Prostate gland (tissue), 2 donors: ENCODE data around the gene IL12RB2. TPM values are rescaled to one million over a fixed set of nuclear protein-coding genes. Genes with fewer than 3 reads are reported as not detected.

ENCODE experiments used
- DNase-seq: peaks from one replicate; pipeline ENCODE4 v3.0.0-alpha.2; 2019; ENCODE audit warnings: low spot score
- H3K27ac ChIP-seq, 2 donors: fragments of 200-600 bp; sonication (generic); 2 replicates each; pipeline ENCODE4 v1.5.1; 2017 to 2019
- H3K27me3 ChIP-seq: fragments of 200-600 bp; sonication (generic); replicated peaks from 2 replicates; pipeline ENCODE4 v1.5.1; 2019; ENCODE audit not compliant: insufficient read depth
- H3K36me3 ChIP-seq, 2 donors: fragments of 200-600 bp; sonication (generic); 1 replicate in 1 of 2; 2 replicates in 1 of 2; pipeline versions ENCODE4 v1.5.1 to v1.8.1; 2017 to 2019
- H3K4me1 ChIP-seq: fragments of 200-600 bp; sonication (generic); replicated peaks from 2 replicates; pipeline ENCODE4 v1.5.1; 2019
- H3K4me3 ChIP-seq, 2 donors: fragments of 200-600 bp; sonication (generic); 2 replicates each; pipeline ENCODE4 v1.5.1; 2017 to 2019
- H3K9me3 ChIP-seq: fragments of 200-600 bp; sonication (generic); 2 replicates; pipeline ENCODE4 v1.5.1; 2017
- POLR2A ChIP-seq: fragments of 450-650 bp; IDR thresholded peaks from one replicate; pipeline ENCODE4 v1.6.1; 2016; ENCODE audit warnings: antibody characterized with exemption, mild to moderate bottlenecking
- POLR2AphosphoS5 ChIP-seq: sonication (generic); formaldehyde crosslinking; IDR thresholded peaks from one replicate; pipeline ENCODE4 v1.6.1; 2017; ENCODE audit warnings: antibody characterized with exemption
- WGBS: methylation state at CpG from one replicate; pipeline ENCODE4 v1.1.5; 2018; 5-methylcytosine and 5-hydroxymethylcytosine counted together
- intact Hi-C: fragments of 100-400 bp; cut with DNase I; formaldehyde crosslinking; loops from one replicate; pipeline ENCODE4 v1.14.2; 2022
- total RNA-seq, 2 donors: library from RNA; depleted of rRNA; stranded (reverse); fragments of >200 nt; gene quantifications; one replicate each; pipeline ENCODE4 v1.1.0, GENCODE V29; 2016
- TF ChIP-seq, protein P1 (sequence below), 4 experiments: fragments of 200-600 bp in 2 of 4; fragments of 450-650 bp in 2 of 4; sonication (generic) in 2 of 4; IDR thresholded peaks; 1 replicate in 3 of 4; 2 replicates in 1 of 4; pipeline ENCODE4 v1.5.1; 2016 to 2019; ENCODE audit warnings: antibody characterized with exemption in 4 of 4, mild to moderate bottlenecking in 2 of 4, moderate library complexity in 2 of 4

IL12RB2 gene
- total RNA-seq, 2 donors from 2014 or later = 0.18 to 1.6 TPM

GRCh38 chr1:67312615-67313014 is 4.9 kb downstream of the IL12RB2 start:
- TF ChIP-seq POLR2A (no peak), POLR2AphosphoS5 (no peak)
- TF ChIP-seq, protein P1, sequence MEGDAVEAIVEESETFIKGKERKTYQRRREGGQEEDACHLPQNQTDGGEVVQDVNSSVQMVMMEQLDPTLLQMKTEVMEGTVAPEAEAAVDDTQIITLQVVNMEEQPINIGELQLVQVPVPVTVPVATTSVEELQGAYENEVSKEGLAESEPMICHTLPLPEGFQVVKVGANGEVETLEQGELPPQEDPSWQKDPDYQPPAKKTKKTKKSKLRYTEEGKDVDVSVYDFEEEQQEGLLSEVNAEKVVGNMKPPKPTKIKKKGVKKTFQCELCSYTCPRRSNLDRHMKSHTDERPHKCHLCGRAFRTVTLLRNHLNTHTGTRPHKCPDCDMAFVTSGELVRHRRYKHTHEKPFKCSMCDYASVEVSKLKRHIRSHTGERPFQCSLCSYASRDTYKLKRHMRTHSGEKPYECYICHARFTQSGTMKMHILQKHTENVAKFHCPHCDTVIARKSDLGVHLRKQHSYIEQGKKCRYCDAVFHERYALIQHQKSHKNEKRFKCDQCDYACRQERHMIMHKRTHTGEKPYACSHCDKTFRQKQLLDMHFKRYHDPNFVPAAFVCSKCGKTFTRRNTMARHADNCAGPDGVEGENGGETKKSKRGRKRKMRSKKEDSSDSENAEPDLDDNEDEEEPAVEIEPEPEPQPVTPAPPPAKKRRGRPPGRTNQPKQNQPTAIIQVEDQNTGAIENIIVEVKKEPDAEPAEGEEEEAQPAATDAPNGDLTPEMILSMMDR (IDR thresholded peaks at IDR 0.05) = no peak
- DNase-seq = no peak
- Histone ChIP-seq H3K27me3 (peaks cover 2% of the 10 kb centered on the region), H3K9me3 (no peaks in the 10 kb centered on the region), H3K4me3 (no peak overlapping the region), H3K4me1 (no peaks in the 10 kb centered on the region), H3K36me3 (no peaks in the 10 kb centered on the region), H3K27ac (no peak overlapping the region)
- WGBS = 79% methylated on average over 2 of the region's 2 CpGs
- intact Hi-C loops = no loop called here

DNA sequence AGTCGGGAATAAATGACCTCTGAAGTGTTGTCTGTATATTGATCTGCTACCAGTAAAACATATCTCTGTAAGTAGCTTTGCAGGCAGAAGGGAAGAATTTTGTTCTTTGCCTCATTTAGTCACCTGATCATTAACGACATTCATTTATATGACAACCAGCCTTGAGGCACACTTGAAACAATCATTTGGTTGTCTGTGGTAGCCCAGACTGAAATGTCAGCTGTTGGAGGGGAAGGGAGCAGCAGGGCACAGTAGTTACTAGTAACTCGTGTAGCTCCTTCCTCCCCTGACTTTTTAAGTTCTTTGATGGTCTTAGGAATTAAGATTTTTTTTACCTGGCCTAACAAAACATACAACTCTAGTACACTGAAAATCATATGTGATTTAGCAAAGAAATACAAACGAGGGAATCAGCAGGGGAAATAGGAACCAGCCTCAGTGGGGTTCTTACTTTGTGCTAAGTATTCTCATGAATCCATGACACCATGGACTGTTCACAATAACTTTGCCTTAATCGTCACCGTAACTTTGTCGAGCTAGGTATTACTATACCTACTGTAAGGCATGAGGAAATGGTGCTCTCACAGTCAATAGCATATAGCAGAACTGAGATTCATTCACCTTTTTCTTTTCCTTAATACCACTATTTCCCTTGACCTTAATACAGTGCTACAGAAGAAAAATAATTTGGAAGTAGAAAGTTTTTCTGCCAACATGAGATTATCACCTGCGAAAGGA is 6.4 kb downstream of the IL12RB2 start:
- H3K9me3 ChIP-seq = no peaks in the 10 kb centered on the region

DNA sequence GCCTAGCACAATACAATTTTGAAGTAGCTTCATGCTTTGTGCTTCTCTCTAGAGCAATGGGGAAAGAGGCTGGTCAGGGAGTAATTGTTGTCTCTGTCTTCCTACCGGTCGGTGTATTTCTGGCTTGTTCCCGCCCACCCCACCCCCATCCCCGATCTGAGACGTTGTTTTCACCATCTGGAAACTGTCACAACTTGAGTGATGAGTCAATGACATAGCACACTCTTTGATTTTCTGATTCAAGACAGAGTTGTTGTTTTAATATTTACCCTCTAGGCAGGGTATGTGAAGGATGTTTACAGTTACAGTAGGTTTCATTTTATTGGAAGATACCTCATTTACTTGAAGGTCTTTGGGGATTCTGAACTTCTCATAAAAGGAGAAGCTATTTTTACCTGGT is 7.0 kb downstream of the IL12RB2 start:
- Histone ChIP-seq H3K27me3 (no peaks in the 10 kb centered on the region), H3K27ac (no peak overlapping the region), H3K36me3 (no peaks in the 10 kb centered on the region), H3K4me1 (no peaks in the 10 kb centered on the region), H3K9me3 (no peaks in the 10 kb centered on the region), H3K4me3 (no peak overlapping the region)
- 6% methylated on average over 5 of the region's 5 CpGs for WGBS
- TF ChIP-seq POLR2AphosphoS5 (no peak), POLR2A (no peak)
- TF ChIP-seq, protein P1 (IDR thresholded peaks at IDR 0.05) = no peak
- DNase-seq = no peak
- intact Hi-C loops = no loop called here

More for the DNA sequence above, 6.4 kb downstream of the IL12RB2 start:
- intact Hi-C loops = no loop called here
- no peaks in the 10 kb centered on the region for H3K36me3 ChIP-seq
- no peaks in the 10 kb centered on the region for H3K4me1 ChIP-seq
- TF ChIP-seq POLR2AphosphoS5 (no peak), POLR2A (no peak)
- TF ChIP-seq, protein P1 (IDR thresholded peaks at IDR 0.05) = no peak
- no peak overlapping the region for H3K27ac ChIP-seq
- 76% methylated on average over 8 of the region's 8 CpGs for WGBS
- H3K27me3 ChIP-seq = no peaks in the 10 kb centered on the region
- DNase-seq = no peak
- H3K4me3 ChIP-seq = no peak overlapping the region

GRCh38 chr1:67316180-67316902 is 8.7 kb downstream of the IL12RB2 start:
- Histone ChIP-seq H3K4me1 (no peaks in the 10 kb centered on the region), H3K36me3 (no peaks in the 10 kb centered on the region), H3K27ac (no peak overlapping the region), H3K4me3 (no peak overlapping the region), H3K27me3 (no peaks in the 10 kb centered on the region), H3K9me3 (no peaks in the 10 kb centered on the region)
- intact Hi-C loops = no loop called here
- TF ChIP-seq POLR2A (no peak), POLR2AphosphoS5 (no peak)
- TF ChIP-seq, protein P1 (IDR thresholded peaks at IDR 0.05) = no peak
- no peak for DNase-seq
- WGBS = 71% methylated on average over 8 of the region's 8 CpGs

DNA sequence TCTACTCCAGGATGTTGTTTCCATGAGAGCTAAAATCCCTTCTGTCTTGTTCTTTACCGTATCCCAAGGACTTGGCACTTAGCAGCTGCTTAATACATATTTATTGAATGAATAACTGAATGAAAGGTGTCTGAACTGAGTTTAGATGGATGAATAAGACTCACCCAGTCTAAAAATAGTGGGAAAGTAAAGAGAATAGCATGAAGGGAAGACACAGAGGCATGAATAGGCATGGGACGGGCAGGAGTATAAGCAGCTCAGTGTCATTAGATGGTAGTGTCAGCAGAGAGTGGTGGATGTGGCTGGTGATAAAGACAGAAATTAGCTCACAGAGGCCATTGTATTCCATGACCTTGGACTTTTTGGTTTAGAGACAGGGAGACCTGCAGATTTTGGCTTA is 9.2 kb downstream of the IL12RB2 start:
- intact Hi-C loops = no loop called here
- H3K4me3 ChIP-seq = no peak overlapping the region
- DNase-seq = no peak
- WGBS = 83% methylated on average over 2 of the region's 2 CpGs
- H3K9me3 ChIP-seq = no peaks in the 10 kb centered on the region
- H3K4me1 ChIP-seq = no peaks in the 10 kb centered on the region
- no peaks in the 10 kb centered on the region for H3K36me3 ChIP-seq
- no peaks in the 10 kb centered on the region for H3K27me3 ChIP-seq
- no peak overlapping the region for H3K27ac ChIP-seq
- TF ChIP-seq POLR2A (no peak), POLR2AphosphoS5 (no peak)
- TF ChIP-seq, protein P1 (IDR thresholded peaks at IDR 0.05) = no peak
